ENCODE measurements around the gene PARD6G.

The PARD6G gene

GRCh38 chr18:80198391-80198790 is 48.9 kb downstream of the PARD6G start:
- no peak for ATAC-seq

GRCh38 chr18:80197528-80197927 is 49.8 kb downstream of the PARD6G start:
- TF ChIP-seq, protein P1, sequence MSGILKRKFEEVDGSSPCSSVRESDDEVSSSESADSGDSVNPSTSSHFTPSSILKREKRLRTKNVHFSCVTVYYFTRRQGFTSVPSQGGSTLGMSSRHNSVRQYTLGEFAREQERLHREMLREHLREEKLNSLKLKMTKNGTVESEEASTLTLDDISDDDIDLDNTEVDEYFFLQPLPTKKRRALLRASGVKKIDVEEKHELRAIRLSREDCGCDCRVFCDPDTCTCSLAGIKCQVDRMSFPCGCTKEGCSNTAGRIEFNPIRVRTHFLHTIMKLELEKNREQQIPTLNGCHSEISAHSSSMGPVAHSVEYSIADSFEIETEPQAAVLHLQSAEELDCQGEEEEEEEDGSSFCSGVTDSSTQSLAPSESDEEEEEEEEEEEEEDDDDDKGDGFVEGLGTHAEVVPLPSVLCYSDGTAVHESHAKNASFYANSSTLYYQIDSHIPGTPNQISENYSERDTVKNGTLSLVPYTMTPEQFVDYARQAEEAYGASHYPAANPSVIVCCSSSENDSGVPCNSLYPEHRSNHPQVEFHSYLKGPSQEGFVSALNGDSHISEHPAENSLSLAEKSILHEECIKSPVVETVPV (CRISPR knock-in tag; IDR thresholded peaks at IDR 0.05): no peak
- TF ChIP-seq ESRRG (CRISPR knock-in tag; IDR thresholded peaks at IDR 0.05) (no peak), BACH2 (CRISPR knock-in tag; IDR thresholded peaks at IDR 0.05; ENCODE audit: borderline replicate concordance) (no peak), ZFP30 (CRISPR knock-in tag; IDR thresholded peaks at IDR 0.05) (no peak), ZNF70 (CRISPR knock-in tag; IDR thresholded peaks at IDR 0.05) (no peak), RARB (CRISPR knock-in tag; IDR thresholded peaks at IDR 0.05) (no peak), TOX (CRISPR knock-in tag; IDR thresholded peaks at IDR 0.05; ENCODE audit: borderline replicate concordance) (no peak), ARNTL (CRISPR knock-in tag; IDR thresholded peaks at IDR 0.05; ENCODE audit: borderline replicate concordance, low read depth) (no peak), SNAI2 (CRISPR knock-in tag; IDR thresholded peaks at IDR 0.05) (no peak), POU6F1 (CRISPR knock-in tag; IDR thresholded peaks at IDR 0.05; ENCODE audit: borderline replicate concordance, low read depth) (no peak), CSDC2 (CRISPR knock-in tag; IDR thresholded peaks at IDR 0.05) (no peak), TCF4 (CRISPR knock-in tag; IDR thresholded peaks at IDR 0.05; ENCODE audit: borderline replicate concordance) (no peak), PPARA (CRISPR knock-in tag; IDR thresholded peaks at IDR 0.05; ENCODE audit: borderline replicate concordance) (no peak), ZFP3 (CRISPR knock-in tag; IDR thresholded peaks at IDR 0.05) (no peak), GLIS3 (CRISPR knock-in tag; IDR thresholded peaks at IDR 0.05) (no peak), OSR1 (CRISPR knock-in tag; IDR thresholded peaks at IDR 0.05) (no peak), ZC3H10 (CRISPR knock-in tag; IDR thresholded peaks at IDR 0.05) (no peak)
- TF ChIP-seq, protein P2, sequence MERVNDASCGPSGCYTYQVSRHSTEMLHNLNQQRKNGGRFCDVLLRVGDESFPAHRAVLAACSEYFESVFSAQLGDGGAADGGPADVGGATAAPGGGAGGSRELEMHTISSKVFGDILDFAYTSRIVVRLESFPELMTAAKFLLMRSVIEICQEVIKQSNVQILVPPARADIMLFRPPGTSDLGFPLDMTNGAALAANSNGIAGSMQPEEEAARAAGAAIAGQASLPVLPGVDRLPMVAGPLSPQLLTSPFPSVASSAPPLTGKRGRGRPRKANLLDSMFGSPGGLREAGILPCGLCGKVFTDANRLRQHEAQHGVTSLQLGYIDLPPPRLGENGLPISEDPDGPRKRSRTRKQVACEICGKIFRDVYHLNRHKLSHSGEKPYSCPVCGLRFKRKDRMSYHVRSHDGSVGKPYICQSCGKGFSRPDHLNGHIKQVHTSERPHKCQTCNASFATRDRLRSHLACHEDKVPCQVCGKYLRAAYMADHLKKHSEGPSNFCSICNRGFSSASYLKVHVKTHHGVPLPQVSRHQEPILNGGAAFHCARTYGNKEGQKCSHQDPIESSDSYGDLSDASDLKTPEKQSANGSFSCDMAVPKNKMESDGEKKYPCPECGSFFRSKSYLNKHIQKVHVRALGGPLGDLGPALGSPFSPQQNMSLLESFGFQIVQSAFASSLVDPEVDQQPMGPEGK (CRISPR knock-in tag; IDR thresholded peaks at IDR 0.05; ENCODE audit: borderline replicate concordance): no peak
- TF ChIP-seq, protein P3, sequence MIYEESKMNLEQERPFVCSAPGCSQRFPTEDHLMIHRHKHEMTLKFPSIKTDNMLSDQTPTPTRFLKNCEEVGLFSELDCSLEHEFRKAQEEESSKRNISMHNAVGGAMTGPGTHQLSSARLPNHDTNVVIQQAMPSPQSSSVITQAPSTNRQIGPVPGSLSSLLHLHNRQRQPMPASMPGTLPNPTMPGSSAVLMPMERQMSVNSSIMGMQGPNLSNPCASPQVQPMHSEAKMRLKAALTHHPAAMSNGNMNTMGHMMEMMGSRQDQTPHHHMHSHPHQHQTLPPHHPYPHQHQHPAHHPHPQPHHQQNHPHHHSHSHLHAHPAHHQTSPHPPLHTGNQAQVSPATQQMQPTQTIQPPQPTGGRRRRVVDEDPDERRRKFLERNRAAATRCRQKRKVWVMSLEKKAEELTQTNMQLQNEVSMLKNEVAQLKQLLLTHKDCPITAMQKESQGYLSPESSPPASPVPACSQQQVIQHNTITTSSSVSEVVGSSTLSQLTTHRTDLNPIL (CRISPR knock-in tag; IDR thresholded peaks at IDR 0.05; ENCODE audit: low read depth): no peak
- peak; percentile 38; the same call in 2 of the 3 replicates for ATAC-seq

More at GRCh38 chr18:80198391-80198790, 48.9 kb downstream of the PARD6G start:
- TF ChIP-seq PPARA (CRISPR knock-in tag; IDR thresholded peaks at IDR 0.05; ENCODE audit: borderline replicate concordance) (no peak), TCF4 (CRISPR knock-in tag; IDR thresholded peaks at IDR 0.05; ENCODE audit: borderline replicate concordance) (no peak), ZFP3 (CRISPR knock-in tag; IDR thresholded peaks at IDR 0.05) (no peak), BACH2 (CRISPR knock-in tag; IDR thresholded peaks at IDR 0.05; ENCODE audit: borderline replicate concordance) (no peak), ZC3H10 (CRISPR knock-in tag; IDR thresholded peaks at IDR 0.05) (no peak), SNAI2 (CRISPR knock-in tag; IDR thresholded peaks at IDR 0.05) (no peak), ESRRG (CRISPR knock-in tag; IDR thresholded peaks at IDR 0.05) (no peak), POU6F1 (CRISPR knock-in tag; IDR thresholded peaks at IDR 0.05; ENCODE audit: borderline replicate concordance, low read depth) (no peak), ZNF8 (CRISPR knock-in tag; IDR thresholded peaks at IDR 0.05) (no peak), ARNTL (CRISPR knock-in tag; IDR thresholded peaks at IDR 0.05; ENCODE audit: borderline replicate concordance, low read depth) (no peak), ZNF70 (CRISPR knock-in tag; IDR thresholded peaks at IDR 0.05) (no peak), ZNF565 (CRISPR knock-in tag; conservative IDR thresholded peaks at IDR 0.05; ENCODE audit: low read depth) (no peak), ISL1 (CRISPR knock-in tag; IDR thresholded peaks at IDR 0.05) (no peak), GLIS3 (CRISPR knock-in tag; IDR thresholded peaks at IDR 0.05) (no peak)
- TF ChIP-seq, protein P3 (CRISPR knock-in tag; IDR thresholded peaks at IDR 0.05; ENCODE audit: low read depth): no peak
